Sigmoid colon (tissue), 7 donors: ENCODE data around the gene RTN4IP1. TPM values are rescaled to one million over a fixed set of nuclear protein-coding genes. Genes with fewer than 3 reads are reported as not detected.
"Not testable (repeated sequence)": the region's sequence is repeated elsewhere in the genome, so short reads cannot be mapped to it uniquely, and the experiment has no call there.

ENCODE experiments used
- DNase-seq: peaks from one replicate; pipeline ENCODE4 v3.0.0-alpha.2; 2019
- H3K27ac ChIP-seq, 4 donors: fragments of 200-600 bp; sonication (generic); one replicate each; pipeline ENCODE4 v1.5.1; 2016 to 2019; ENCODE audit warnings: mild to moderate bottlenecking in 1 of 4
- H3K27me3 ChIP-seq, 3 donors: fragments of 200-600 bp; sonication (generic); one replicate each; pipeline ENCODE4 v1.5.1; 2019; ENCODE audit warnings: mild to moderate bottlenecking in 1 of 3
- H3K36me3 ChIP-seq, 4 donors: fragments of 200-600 bp; sonication (generic); one replicate each; pipeline ENCODE4 v1.5.1; 2016 to 2019
- H3K4me1 ChIP-seq, 4 donors: fragments of 200-600 bp; sonication (generic); one replicate each; pipeline ENCODE4 v1.5.1; 2017 to 2019
- H3K4me3 ChIP-seq, 4 donors: fragments of 200-600 bp; sonication (generic); one replicate each; pipeline ENCODE4 v1.5.1; 2017 to 2019; ENCODE audit warnings: mild to moderate bottlenecking in 2 of 4, moderate library complexity in 1 of 4
- H3K9me3 ChIP-seq, 4 donors: fragments of 200-600 bp in 3 of 4; sonication (generic) in 3 of 4; one replicate each; pipeline versions ENCODE4 v1.5.1 to v1.6.1; 2013 to 2019
- EP300 ChIP-seq, 4 donors: sonication (generic); formaldehyde crosslinking; IDR thresholded peaks; one replicate each; pipeline ENCODE4 v1.6.1; 2017; ENCODE audit warnings: antibody characterized with exemption in 4 of 4
- POLR2A ChIP-seq, 2 donors: fragments of 450-650 bp; IDR thresholded peaks; one replicate each; pipeline ENCODE4 v1.6.1; 2016; ENCODE audit warnings: antibody characterized with exemption in 2 of 2, mild to moderate bottlenecking in 2 of 2, moderate library complexity in 2 of 2
- POLR2AphosphoS5 ChIP-seq, 4 donors: sonication (generic); formaldehyde crosslinking; IDR thresholded peaks; one replicate each; pipeline ENCODE4 v1.6.1; 2017; ENCODE audit warnings: antibody characterized with exemption in 4 of 4
- WGBS, 2 donors: extraction: QIAGEN DNeasy Blood & Tissue Kit; methylation state at CpG; one replicate each; pipeline ENCODE4 v1.1.7; 2013; 5-methylcytosine and 5-hydroxymethylcytosine counted together
- intact Hi-C: fragments of 100-400 bp; cut with DNase I; formaldehyde crosslinking; loops from one replicate; pipeline ENCODE4 v1.15.1; 2023
- polyA plus RNA-seq, 3 donors: library from polyadenylated mRNA; stranded (reverse); fragments of 200-250 nt; gene quantifications; one replicate each; pipeline ENCODE4 v1.2.3, GENCODE V29; 2013
- total RNA-seq, 4 donors: library from RNA; depleted of rRNA; stranded (reverse); fragments of >200 nt; gene quantifications; one replicate each; pipeline ENCODE4 v1.1.0, GENCODE V29; 2016
- TF ChIP-seq, protein P1 (sequence below), 4 experiments: fragments of 450-650 bp in 3 of 4; fragments of 200-600 bp in 1 of 4; IDR thresholded peaks; one replicate each; pipeline ENCODE4 v1.5.1; 2016 to 2019; ENCODE audit warnings: antibody characterized with exemption in 4 of 4, mild to moderate bottlenecking in 3 of 4, moderate library complexity in 2 of 4
- donor health status: healthy with polysubstance abuse.
- donor health status: Bipolar disorder and iron deficiency.
- donor health status: healthy.

RTN4IP1 gene
- total and polyA plus RNA-seq, 7 donors = 2.2 to 15.3 (median 7.1) TPM

GRCh38 chr6:106551155-106551554 lies 78.1 kb downstream of the RTN4IP1 start:
- TF ChIP-seq EP300 (IDR thresholded peaks at IDR 0.05) (no peak), POLR2AphosphoS5 (IDR thresholded peaks at IDR 0.05) (no peak), POLR2A (IDR thresholded peaks at IDR 0.05) (no peak)
- TF ChIP-seq, protein P1, sequence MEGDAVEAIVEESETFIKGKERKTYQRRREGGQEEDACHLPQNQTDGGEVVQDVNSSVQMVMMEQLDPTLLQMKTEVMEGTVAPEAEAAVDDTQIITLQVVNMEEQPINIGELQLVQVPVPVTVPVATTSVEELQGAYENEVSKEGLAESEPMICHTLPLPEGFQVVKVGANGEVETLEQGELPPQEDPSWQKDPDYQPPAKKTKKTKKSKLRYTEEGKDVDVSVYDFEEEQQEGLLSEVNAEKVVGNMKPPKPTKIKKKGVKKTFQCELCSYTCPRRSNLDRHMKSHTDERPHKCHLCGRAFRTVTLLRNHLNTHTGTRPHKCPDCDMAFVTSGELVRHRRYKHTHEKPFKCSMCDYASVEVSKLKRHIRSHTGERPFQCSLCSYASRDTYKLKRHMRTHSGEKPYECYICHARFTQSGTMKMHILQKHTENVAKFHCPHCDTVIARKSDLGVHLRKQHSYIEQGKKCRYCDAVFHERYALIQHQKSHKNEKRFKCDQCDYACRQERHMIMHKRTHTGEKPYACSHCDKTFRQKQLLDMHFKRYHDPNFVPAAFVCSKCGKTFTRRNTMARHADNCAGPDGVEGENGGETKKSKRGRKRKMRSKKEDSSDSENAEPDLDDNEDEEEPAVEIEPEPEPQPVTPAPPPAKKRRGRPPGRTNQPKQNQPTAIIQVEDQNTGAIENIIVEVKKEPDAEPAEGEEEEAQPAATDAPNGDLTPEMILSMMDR (IDR thresholded peaks at IDR 0.05) = no peak
- intact Hi-C loops = no loop called here
- H3K27ac ChIP-seq = no peak overlapping the region
- H3K27me3 ChIP-seq = no peaks in the 10 kb centered on the region
- H3K4me1 ChIP-seq = peaks cover 0 to 19% (median 10%) of the 10 kb centered on the region in 4 donors
- 90 to 94% methylated on average over 3 of the region's 3 CpGs for WGBS, 2 donors
- DNase-seq = no peak
- H3K36me3 ChIP-seq = peaks cover 0 to 15% (median 4%) of the 10 kb centered on the region in 4 donors
- H3K4me3 ChIP-seq = no peak overlapping the region
- no peaks in the 10 kb centered on the region for H3K9me3 ChIP-seq

DNA sequence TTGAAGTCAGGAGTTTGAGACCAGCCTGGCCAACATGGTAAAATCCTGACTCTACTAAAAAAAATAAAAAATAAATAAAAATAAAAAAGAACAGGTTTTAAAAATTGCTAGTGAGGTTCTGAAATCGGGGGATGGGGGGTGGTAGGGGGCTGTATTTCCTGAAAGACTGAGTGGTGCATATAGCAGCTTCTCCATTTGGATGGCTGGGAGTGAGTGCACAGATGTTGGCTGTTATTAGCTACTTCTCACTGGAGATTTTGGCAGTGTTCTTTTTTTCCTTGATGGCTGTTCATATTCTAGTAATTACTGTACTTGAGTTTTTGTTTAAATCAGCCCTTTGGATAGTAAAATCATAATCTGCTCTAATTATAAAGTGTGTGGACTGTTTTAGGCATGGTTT lies 79.8 kb downstream of the RTN4IP1 start:
- Histone ChIP-seq H3K36me3 (peaks cover 0 to 17% (median 4%) of the 10 kb centered on the region in 4 donors), H3K9me3 (no peaks in the 10 kb centered on the region), H3K27ac (no peak overlapping the region), H3K4me1 (peaks cover 0 to 19% (median 13%) of the 10 kb centered on the region in 4 donors), H3K4me3 (no peak overlapping the region), H3K27me3 (no peaks in the 10 kb centered on the region)
- TF ChIP-seq POLR2A (IDR thresholded peaks at IDR 0.05) (no peak), EP300 (IDR thresholded peaks at IDR 0.05) (no peak), POLR2AphosphoS5 (IDR thresholded peaks at IDR 0.05) (no peak)
- TF ChIP-seq, protein P1 (IDR thresholded peaks at IDR 0.05) = no peak
- intact Hi-C loops = no loop called here
- 80 to 90% methylated on average over 1 of the region's 1 CpG for WGBS, 2 donors
- no peak for DNase-seq

DNA sequence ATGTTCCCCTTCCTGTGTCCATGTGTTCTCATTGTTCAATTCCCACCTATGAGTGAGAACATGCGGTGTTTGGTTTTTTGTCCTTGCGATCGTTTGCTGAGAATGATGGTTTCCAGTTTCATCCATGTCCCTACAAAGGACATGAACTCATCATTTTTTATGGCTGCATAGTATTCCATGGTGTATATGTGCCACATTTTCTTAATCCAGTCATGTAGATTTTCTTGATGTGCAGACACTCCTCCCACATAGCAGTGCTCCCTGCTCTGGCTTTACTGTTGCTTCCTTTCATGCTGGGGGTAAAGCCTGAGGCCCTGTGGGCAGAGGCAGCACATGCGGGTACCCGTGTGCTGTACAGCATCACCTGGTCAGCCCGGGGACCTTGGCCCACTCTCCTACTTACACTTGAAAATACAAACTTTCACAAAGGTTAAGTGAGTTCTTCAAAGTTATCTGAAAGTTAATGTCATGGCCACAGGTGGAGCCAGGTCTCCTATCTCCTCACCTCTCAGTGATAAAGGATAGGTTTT lies 80.3 kb downstream of the RTN4IP1 start:
- Histone ChIP-seq H3K36me3 (peaks cover 0 to 14% (median 3%) of the 10 kb centered on the region in 4 donors), H3K4me1 (peaks cover 0 to 19% (median 13%) of the 10 kb centered on the region in 4 donors)
- DNase-seq, H3K4me3 ChIP-seq, H3K27ac ChIP-seq, intact Hi-C loops, H3K9me3 ChIP-seq, H3K27me3 ChIP-seq: not testable (repeated sequence)
- WGBS, 2 donors = 96 to 100% methylated on average over 3 of the region's 6 CpGs

DNA sequence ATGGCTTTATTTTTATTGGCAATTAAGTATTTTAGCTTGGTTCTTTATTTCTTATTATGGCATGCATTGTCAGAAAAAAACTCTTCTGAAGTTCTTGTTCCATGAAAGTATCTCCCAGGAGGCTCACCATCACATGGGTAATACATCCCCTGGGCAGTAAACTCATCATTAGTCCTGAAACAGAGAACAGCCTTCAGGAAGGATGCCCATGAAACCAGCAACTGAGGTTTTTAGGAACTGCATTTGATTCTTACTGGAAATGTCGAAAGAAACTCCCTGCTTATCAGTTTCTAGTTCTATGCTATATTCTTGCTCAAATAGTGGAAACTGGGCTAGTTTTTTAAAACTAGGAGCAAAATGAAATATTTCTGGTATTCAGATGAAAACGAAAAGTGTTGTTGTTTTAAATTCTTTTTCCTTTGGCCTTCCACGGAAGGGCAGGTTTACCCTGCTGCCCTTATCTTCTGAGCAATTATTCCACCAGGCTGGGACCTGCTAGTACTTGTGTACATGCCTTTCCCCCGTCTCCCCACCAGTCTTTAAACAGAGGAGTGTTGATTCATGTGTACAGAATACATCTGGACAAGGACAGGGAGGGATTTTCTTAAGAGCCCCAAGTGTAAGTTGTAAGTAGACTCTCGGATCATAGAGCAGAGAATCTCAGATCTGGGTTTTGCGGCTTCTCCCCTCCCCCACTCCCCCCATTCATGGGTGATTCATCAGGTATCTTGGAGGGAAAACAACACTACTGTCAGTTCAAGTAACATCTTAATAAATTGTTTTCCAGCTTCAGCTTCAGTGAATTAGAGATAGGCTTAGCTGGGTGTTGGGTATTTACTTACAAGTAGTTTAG lies 81.5 kb downstream of the RTN4IP1 start:
- H3K27ac ChIP-seq = peak overlapping the region in 2 of 4 donors; percentile 39 to 60
- H3K27me3 ChIP-seq = no peaks in the 10 kb centered on the region
- no peak overlapping the region for H3K4me3 ChIP-seq
- peaks cover 0 to 19% (median 13%) of the 10 kb centered on the region in 4 donors for H3K4me1 ChIP-seq
- no peak for TF ChIP-seq EP300 (IDR thresholded peaks at IDR 0.05)
- TF ChIP-seq POLR2AphosphoS5 (IDR thresholded peaks at IDR 0.05) = no peak
- no peak for TF ChIP-seq POLR2A (IDR thresholded peaks at IDR 0.05)
- TF ChIP-seq, protein P1 (IDR thresholded peaks at IDR 0.05) = no peak
- H3K36me3 ChIP-seq = peaks cover 0 to 5% (median 0%) of the 10 kb centered on the region in 4 donors
- DNase-seq = no peak
- WGBS, 2 donors = 60 to 69% methylated on average over 6 of the region's 6 CpGs
- intact Hi-C loops = no loop called here
- H3K9me3 ChIP-seq = no peaks in the 10 kb centered on the region

DNA sequence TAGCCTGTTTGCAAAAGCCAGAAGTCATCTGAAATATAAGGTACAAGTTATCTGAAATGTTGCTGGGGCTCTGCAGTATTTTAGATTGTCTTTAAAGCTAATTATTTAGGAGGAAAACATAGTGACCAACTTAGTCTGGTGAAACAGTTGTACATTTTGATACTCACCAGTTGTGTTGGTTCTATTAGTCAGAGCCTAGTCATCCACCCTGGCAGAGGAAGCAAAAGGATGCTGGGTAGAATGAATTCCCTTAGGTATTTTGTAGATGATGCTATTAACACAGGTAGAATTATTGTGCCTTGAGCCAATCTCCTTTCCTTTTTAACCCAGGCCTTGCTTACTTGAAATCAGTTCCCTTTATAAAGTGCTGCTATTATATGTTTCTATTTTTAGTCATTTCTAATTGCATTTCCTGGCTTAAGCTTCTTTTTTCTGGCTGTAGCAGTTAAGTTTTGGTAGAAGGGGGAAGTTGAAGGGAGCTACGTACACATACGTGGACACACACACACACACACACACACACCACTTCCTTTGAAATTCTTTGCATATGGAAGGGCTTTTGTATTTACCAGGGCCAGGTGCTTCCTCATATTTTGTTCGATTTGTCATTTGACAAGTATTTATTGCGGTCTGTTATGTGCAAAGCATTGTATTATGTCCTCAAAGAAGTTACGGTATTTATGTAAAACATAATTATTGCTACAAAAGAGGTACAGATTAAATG lies 82.4 kb downstream of the RTN4IP1 start:
- Histone ChIP-seq H3K36me3 (peaks cover 0 to 5% (median 0%) of the 10 kb centered on the region in 4 donors), H3K4me3 (no peak overlapping the region), H3K9me3 (no peaks in the 10 kb centered on the region), H3K4me1 (peaks cover 0 to 19% (median 13%) of the 10 kb centered on the region in 4 donors), H3K27me3 (no peaks in the 10 kb centered on the region), H3K27ac (peak overlapping the region; percentile 1 to 60 (median 45))
- DNase-seq = no peak
- intact Hi-C loops = no loop called here
- WGBS, 2 donors = 22 to 26% methylated on average over 5 of the region's 5 CpGs
- no peak for TF ChIP-seq EP300 (IDR thresholded peaks at IDR 0.05)
- TF ChIP-seq, protein P1 (IDR thresholded peaks at IDR 0.05) = no peak
